Activated T-cell treated with anti-CD3 and anti-CD28 coated beads, Interleukin-2, amount 50 U/mL, for 48 hours (primary cell): ENCODE results near the gene DPH1.

Experiments
- DNase-seq, 2 experiments: peaks; one replicate each; pipeline ENCODE4 v3.0.0-alpha.2; 2020

The DPH1 gene

DNA sequence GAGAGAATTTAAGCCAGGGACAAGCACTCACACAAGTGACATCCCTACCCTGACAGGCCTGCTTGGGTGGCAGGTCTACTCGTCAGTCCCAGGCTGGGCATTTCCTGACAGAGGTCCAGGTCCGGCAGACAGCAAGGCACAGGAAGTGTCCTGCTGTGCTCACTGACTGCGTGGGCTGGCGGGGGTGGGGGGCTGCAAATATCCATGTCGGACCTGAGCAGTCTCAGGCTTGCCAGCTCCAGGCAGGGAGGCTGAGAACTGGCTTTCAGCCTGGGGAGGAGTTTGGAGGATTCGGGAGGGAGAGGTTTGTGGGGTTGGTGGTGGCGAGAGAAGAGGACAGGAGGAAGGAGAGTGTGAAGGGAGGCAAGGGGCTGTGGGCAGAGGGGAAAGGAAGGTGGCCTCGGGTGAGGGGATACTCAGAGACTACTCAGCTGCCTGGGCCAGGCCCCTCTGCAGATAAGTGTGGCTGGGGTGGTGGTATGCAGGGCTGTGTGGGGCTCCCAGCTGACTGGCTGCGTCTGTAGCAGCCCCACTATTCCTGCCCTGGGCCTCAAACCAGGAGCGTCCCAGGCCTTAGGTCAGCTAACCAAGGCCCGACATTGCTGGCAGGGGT is 32.7 kb downstream of the DPH1 start:
- no peak for DNase-seq

DNA sequence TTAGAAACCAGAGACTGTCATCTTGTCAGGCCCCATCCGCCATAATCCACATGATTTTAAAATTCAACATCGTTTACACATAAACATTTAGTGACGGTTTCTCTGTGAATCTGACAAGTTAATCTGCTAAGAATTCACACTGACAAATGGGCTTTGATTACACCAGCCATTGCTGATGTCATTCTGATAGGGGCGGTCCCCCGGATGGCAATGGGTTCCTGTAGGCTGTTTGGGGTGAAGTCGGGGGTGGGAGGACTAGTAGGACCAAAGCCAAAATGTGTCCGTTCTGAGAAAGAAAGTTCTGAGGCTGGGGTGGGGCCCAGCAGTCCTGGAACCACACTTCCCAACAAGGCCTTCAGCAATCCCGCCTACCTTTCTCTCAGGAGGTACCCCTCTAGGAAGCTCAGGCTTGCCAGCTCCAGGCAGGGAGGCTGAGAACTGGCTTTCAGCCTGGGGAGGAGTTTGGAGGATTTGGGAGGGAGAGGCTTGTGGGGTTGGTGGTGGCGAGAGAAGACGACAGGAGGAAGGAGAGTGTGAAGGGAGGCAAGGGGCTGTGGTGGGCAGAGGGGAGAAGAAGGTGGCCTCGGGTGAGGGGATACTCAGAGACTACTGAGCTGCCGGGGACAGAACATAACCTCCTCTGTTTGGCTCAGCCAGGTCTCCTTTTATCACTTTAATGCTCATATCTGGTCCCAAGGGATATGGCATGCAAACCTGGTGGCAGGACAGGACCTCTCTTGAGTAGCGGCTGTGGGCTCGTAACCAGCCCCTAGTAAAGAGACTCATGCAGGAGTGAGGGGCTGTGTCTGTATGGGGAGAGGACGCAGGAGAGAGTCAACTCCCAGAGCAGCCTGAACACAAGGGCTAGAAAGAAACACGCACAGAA is 33.6 kb downstream of the DPH1 start:
- peak in 1 of 2 experiments; percentile 32 for DNase-seq

DNA sequence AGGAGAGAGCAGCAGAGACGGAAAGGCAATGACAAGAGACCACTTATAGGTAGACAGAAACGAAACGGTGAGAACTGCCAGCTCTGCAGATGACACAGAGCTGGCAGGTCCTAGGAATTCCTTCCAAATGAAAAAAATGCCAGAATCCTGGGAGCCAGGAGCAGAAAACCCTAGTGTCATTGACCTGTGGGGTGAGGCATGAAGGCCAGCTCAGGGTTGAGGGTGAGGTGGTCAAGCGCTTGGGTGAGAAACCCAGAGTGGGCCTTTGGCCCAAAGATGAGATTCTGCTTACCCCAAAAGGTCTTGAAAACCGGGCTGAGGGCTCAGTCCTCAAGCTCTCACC is 34.2 kb downstream of the DPH1 start:
- DNase-seq = no peak

DNA sequence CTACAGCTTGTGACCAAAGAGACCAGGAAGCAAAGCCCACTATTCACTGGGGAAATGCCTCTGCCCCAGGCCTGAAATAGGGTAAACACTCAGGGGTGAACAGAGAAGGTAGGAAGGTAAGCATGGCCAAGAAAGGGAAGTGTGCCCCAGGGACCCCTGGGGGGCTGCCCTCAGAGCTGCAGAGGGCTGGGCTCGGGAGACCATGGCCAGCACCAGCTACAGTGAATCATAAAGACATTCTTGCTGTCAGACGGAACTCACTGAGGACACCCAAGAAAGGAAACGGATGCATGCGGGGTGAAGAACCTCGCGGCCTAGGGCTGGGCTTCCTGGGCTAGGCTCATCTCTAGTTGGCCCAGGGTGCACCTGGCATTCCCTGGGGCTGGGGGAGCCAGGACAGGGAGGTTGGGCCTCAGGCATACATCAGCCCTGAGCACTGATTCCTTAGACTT is 34.6 kb downstream of the DPH1 start:
- DNase-seq = no peak

DNA sequence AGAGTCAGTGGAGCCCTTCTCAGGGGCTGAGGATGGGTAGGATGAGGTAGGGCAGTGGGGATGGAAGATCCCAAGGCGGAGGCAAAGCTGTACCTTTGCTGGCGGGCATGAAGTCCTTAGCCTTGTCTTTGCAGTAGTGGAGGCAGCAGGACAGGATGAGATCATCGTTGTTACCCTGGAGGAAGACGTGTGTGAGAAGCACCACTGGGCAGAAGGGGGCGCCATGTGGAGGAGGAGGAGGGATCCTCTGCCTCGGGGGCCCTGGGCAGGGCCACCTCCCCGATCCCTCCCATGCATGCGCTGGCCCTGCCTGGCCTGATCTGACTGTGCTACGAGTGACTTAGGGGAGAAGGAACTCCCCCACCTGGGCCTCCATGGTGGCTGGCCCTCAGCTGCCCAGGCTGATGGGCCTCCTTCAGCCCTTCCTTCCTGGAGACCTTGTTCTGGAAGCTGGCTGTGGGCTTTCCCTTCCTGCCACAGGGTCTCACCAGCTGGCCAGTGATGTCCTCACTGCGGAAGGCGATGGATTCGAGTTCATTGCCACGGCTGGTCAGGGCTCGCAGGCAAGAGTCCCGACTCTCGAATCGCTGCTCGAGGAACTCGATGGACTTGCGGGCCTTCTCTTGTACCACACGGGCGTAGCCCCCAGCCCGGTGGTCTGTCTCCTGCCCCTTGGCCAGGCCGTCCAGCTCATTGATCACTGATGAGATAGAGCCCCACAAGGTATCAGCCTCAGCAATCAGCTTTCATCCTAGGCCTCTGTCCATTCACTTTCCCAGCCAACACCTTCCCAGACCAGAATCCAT is 35.2 kb downstream of the DPH1 start:
- DNase-seq = peak; percentile 83 to 85

DNA sequence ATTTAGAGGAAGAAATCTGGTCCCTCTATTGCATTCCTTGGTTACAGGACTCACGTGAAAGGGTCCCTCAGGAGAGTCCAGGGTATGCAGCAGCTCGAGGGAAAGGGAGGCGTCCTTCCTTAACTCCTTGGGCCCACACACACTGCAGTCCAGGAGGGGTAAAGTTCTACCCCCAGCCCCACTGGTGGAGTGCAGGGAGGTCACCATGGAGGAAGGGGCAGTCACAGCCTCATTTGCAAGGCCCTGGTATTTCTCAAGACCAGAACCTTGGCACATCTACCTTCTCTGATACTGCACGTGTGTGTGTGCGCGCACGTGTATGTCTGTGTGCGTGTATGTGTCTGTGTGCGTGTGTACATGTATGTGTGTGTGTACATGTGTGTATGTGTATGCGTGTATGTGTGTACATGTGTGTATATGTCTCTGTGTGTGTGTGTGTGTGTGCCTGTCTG is 36.0 kb downstream of the DPH1 start:
- no peak for DNase-seq

DNA sequence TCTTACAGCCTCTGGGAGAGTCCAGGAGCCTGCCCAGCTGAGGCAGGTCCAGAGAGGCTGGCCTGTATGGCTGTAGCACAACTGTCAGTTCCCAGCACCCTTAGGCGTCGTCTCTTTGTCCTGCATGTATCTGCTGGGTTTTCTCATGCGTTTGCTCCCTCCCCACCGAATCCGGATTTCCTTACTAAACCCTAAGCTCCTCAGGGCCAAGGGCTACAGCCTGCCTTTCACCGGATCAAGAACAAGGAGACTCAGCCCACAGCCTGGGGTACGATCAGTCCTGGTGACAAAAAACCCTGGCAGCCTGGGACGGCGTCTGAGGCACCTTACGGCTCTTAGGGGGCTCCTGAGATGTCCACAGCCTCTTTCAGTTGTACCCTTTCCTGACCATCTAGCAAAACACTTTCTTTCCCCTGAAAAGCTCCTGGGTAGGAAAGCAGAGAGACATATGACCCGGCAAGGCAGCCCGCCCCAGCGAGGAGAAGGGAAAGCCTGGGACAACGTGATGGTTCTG is 37.2 kb downstream of the DPH1 start:
- no peak for DNase-seq

DNA sequence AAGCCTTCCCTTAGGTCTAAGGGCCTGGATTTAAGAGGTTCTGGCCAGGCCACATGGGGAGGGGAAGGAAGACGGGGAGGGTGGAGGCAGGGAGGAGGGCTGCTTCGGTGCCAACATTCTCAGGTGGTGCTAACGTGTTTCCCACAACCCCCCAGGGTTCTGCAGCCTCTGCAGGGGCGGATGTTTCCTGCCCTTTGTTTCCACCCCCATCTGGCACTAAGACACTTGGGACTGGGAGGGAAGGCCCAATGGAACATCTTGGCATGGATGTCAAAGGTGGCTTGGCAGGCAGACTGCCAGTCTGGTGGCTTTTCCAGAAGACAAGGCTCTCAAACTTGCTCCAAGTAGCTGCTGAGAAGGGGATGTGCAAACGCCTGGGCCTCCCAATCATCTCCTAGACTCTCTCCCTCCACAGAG is 37.7 kb downstream of the DPH1 start:
- no peak for DNase-seq

DNA sequence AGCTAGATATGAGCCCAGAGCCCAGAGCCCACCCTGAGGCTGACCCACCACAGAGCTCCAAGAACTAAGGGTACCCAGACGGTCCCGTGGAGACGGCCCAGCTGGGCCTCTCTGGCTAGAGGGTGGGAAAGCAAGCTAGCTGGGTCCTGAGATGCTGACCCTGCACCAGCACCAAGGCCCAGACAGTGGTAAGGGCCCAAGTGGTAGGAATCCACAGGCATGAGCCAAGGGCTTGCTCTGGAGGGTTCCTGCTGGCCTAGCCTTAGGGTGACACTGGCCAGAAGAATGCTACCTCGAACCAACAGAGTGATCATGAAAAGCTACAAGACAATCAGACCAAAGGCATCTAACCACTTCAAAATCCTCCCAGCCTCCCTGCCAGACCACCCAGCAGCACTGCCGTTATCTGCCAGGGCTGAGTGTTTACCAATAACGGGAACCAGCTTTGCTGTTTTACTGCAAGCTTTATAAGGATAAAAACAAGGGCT is 38.1 kb downstream of the DPH1 start:
- no peak for DNase-seq

DNA sequence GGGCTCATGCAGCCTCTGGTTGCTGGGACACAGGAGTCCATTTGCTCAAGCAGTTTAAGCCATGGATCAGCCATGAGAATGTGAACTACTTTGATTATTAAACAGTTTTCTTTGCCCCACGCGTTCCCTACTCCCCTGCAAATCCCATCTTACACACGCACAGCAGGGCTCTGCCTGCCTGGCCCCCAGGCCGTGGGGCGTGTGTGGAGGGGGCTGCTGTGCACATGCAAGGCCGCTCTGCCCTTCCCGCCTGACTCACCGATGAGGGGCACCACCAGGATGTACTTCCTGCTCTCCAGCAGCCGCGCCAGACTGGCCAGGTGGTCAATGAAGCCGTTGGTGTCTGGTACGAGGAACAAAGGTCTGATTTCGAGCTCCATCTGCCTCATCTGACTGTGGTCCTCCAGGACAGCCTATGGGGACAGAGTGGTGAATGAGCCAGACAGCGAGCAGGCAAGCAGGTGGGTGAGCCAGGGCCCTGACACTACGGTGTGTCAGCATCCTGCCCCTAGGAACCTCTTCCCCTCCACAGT is 38.6 kb downstream of the DPH1 start:
- peak; percentile 58 to 67 for DNase-seq

DNA sequence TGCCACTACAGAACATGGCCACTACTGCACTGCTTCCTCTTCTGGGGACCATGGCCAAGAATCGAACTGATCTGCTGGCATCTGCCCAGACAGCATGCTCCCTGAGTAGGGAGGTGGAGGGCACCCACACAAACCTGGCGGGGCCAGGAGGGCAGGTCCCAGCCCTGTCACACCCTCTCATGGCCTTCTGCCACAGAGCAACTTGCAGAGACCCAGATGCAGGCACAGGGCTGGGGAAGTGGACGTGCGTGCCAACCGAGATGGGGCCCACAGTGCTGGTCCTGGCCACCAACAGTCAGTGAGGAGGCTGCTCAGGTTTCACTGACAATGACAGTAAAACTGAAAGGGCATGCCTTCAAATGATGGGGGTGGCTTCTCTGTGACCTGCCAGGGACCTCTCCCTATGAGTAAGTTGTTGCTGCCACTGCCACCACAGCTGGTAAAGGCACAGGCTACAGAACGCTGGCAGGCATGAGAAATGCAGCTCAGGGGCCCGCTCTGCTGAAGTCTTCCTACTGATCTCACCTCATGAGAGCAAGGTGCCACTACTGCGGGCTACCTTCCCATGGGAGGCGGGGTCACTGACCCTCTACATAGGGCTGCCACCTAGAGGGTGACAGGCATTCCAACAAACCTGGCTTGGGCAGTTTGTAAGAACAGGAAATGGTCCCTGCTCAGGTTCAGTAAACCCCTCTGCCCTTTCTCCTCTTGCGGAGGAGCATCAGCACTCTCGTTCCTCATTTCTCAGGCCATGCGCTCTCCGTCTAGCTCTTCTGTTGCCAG is 40.5 kb downstream of the DPH1 start:
- peak; percentile 81 to 86 for DNase-seq

DNA sequence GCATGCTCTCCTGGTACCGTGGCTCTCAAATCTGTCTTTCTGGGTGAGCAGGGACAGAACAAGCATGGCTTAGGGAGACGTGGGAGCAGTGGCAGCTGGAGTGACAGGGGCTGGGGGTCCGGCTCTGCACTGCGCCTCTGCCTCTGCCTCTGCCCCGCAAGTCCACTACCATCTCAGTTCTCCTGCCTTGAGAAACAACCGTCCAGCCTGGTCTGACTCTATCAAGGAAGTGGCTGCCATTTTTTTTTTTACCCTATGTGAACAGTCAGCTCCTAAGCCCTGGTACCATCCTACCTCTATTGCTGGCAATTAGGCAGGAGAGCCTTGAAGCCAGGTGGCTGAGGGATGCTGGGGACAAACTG is 41.1 kb downstream of the DPH1 start:
- DNase-seq = no peak

DNA sequence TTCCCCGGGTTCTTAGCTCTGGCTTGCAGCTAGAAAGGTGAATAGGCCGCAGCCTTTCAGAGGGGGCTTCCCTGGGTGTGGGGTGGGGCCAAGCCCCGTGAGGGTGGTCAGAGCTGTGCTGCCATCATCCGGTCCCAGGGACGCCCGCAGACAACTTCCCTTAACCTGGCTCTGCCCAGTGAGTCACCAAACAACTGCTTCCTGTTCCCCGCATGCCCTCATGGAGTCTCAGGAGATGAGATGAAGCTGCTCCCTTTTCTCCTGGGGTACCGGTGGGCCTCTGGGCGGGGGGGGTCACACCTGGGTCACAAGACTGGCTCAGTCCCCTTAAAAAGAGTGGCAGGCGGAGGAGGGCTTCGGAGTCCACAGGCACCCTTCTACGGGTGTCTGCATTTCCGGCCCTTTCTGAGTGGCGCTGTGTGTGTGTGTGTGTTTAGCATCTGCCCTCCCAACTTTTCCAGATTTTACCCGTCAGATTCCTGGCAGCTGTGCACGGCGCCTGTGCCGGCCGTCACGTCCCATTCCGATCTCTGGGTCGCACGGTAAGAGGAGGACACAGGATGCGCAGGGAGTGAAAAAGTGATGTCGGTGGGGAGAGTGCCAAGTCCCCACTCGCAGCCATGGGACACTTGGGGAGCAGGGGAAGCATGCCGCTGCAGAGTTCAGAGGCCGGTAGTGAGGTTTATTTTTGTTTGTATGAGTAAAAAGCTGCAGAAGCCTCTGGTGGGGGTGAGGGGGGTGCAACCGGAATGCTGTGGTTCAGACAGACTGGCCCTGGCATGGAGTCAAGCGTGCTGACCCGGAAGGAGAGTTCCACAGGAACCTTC is 41.7 kb downstream of the DPH1 start:
- peak in 1 of 2 experiments; percentile 17 for DNase-seq

DNA sequence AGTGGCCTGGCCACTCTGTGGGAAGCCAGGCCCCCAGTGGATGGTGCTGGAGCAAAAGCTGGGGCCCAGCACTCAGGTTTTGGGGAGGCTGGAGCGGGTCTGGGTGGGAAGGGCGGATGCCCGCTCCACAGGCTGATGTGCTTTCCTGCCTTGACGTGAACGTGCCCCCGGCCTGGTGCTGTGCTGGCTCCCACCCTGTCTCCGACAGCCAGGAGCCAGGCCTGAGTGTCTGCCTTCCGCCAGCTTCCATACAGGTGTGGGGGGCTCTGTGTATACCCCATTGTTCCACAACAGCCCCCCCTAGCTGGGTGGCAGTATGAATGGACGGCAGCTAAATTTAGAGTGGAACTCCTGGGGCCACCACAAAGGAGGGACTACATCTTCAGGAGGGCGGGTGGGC is 45.0 kb downstream of the DPH1 start:
- no peak for DNase-seq

DNA sequence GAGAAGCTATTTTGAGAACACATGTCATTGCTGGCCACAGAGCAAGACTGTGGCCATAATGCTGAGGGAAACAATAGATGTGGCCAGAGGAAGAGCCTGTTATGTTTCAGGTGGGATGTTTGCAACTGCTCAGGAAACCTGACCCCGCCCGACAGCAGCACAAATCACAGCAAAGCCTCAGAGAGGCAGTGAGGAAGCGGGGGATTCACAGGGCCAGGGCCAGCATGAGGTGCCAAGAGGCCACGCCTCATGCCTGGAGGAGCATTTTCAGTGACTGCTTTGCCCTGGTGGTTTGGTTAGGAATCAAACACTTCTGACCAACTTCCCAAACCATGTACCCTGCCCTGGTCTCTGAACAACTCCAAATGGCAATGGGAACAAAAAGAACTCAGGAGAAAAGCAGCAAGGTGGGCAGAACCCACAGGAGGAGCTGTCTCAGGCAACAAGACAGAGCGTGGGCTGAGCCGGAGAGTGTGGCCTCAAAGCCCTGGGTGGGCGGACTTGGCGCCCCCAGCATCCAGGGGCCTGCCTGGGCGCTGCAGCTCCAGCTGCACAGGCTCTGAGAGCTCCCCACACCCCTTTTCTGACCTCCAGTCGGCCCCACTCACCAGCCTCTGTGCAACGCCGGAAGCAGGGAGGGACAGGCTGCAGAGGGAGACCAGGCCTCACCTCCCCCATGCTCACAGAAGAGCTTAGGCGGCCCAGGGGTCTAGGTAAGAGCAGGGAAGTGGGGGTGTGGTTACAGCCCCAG is 45.6 kb downstream of the DPH1 start:
- DNase-seq = peak in 1 of 2 experiments; percentile 18

DNA sequence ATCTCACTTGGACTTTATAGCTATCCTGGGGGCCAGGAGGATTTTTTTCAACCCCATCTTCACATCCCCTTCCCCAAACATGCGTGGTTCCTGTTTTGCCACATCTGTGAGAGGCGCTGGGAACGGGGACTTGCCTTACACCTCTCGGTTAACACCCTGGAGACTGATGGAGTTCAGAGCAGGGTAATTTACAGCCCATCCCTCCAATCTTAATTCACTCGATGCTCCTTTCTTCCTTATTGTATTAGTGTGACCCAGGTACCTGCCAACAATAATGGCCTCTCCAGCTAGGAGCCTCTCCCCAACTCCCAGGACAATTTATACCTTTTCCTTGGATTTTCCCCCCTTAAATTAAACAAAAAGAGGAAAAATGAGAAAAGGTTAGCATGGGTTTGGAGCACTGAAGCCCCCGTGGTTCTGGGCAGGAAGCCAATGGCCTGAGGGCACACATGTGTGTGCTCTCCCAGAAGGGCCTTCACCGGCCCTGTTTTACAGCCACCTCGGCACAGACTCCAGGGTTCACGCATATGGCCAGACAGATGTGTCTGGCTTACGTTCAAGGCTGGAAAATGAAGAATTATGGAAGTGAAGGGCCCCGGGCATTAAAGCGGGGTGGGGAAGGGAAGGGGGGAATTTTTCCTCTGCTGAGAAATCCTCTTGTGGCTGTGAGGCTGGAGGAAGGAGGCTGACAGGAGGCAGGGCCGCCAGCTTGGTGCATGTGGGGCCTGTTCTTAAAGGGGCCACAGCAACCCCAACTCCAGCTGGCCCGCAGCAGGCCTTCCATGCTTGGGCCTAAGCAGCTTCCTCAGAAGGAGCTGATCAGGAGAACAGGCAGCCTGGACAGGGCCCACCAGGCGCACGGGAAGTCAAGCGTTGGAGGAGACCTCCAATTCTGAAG is 46.4 kb downstream of the DPH1 start:
- DNase-seq = no peak

DNA sequence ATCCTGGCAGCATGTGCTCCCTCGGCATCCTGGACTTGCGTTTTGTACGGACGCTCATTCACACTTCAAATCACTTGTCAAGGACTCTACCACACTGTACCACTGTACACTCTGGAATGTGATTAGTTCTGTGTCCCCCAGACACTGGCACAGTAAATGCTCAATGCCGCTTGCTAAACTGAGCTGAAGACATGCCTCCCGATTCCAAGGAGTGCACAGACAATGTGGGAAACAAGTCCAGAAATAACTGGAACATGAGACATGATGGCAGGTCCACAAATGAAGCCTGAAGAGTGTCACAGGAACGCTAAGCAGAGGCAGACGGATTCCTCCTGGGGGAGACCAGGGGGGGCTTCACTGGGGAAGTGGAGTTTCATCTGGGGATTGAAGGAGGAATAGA is 47.1 kb downstream of the DPH1 start:
- no peak for DNase-seq

DNA sequence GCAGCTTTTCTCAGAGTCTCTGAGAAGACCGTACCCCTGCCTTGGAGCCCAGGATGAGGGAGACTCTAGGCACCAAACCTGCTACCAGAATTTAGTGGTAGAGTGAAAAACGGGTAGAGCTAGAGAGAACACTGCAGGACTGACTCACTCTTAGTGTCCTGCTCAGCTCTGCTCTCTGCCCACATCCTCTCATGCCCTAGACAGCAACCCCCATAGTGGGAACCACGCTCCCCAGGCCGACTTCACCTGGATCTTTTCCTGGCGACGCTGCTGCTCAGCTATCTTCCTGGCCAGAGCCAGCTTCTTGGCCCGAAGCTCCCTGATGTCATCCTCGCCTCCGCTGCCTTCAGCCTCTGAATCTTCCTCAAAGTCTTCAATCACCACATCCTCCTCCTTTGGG is 51.6 kb downstream of the DPH1 start:
- DNase-seq = peak in 1 of 2 experiments; percentile 22
